22Rv1 (cell line): ENCODE measurements around the gene SLC19A3.

Experiments
- H3K27ac ChIP-seq: fragments of 450-650 bp; 2 replicates; pipeline ENCODE4 v1.5.1; 2017
- CTCF ChIP-seq: fragments of 450-650 bp; IDR thresholded peaks from 2 replicates; pipeline ENCODE4 v1.5.1; 2017; ENCODE audit warnings: mild to moderate bottlenecking
- ZFX ChIP-seq: fragments of 450-650 bp; IDR thresholded peaks from 2 replicates; pipeline ENCODE4 v1.6.1; 2017; ENCODE audit warnings: antibody characterized with exemption, borderline replicate concordance

The SLC19A3 gene

GRCh38 chr2:227716501-227716900 lies 1.3 kb downstream of the SLC19A3 start:
- H3K27ac ChIP-seq: no peak overlapping the region
- no peak for TF ChIP-seq ZFX
- no peak for TF ChIP-seq CTCF

GRCh38 chr2:227713291-227713690 lies 4.5 kb downstream of the SLC19A3 start:
- H3K27ac ChIP-seq: no peak overlapping the region
- TF ChIP-seq CTCF (no peak), ZFX (no peak)

GRCh38 chr2:227710986-227711385 lies 6.8 kb downstream of the SLC19A3 start:
- no peak for TF ChIP-seq CTCF
- TF ChIP-seq ZFX: no peak
- H3K27ac ChIP-seq: no peak overlapping the region

- H3K27ac ChIP-seq: no peak overlapping the region
- TF ChIP-seq CTCF: no peak
- TF ChIP-seq ZFX: no peak
Observed at GRCh38 chr2:227707390-227707789, 10.4 kb downstream of the SLC19A3 start.

- TF ChIP-seq CTCF: no peak
- TF ChIP-seq ZFX: no peak
Observed at GRCh38 chr2:227706859-227707258, 11.0 kb downstream of the SLC19A3 start.

GRCh38 chr2:227703961-227704360 lies 13.9 kb downstream of the SLC19A3 start:
- no peak overlapping the region for H3K27ac ChIP-seq
- TF ChIP-seq ZFX: no peak
- no peak for TF ChIP-seq CTCF

More at GRCh38 chr2:227706859-227707258, 11.0 kb downstream of the SLC19A3 start:
- no peak overlapping the region for H3K27ac ChIP-seq

GRCh38 chr2:227703280-227703732 lies 14.5 kb downstream of the SLC19A3 start:
- TF ChIP-seq CTCF (no peak), ZFX (no peak)
- H3K27ac ChIP-seq: no peak overlapping the region
